ENCODE measurements around the gene ZHX3.
"Not testable (repeated sequence)": the region's sequence is repeated elsewhere in the genome, so short reads cannot be mapped to it uniquely, and the experiment has no call there.

Gene ZHX3

GRCh38 chr20:41261260-41261659 lies 56.3 kb downstream of the ZHX3 start:
- no peak for DNase-seq (ENCODE audit: low read depth in 3 of 3, low spot score in 1 of 3)

DNA sequence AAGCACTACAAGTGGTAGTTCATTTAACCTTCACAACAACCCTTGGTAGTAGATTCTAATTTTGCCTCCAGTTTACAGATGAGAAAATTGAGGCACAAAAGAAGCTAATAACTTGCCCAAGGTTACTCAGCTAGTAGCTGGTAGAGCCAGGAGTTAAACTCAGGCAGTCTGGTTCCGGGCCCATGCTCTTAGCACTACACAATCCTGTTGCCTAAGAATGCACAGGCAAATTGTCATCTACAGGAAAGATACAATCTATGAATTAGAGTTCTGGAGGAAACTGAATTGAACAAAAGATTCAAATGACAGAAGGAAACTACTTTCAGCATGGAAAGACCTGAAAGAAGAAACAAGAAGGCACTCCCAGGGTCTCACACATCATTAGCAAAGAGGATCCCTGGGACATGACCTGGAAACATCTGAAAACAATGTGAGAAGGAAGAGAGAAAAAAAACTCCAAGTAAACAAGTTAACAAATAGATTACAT lies 56.8 kb downstream of the ZHX3 start:
- no peak for DNase-seq (ENCODE audit: low read depth in 3 of 3, low spot score in 1 of 3)

GRCh38 chr20:41259309-41259708 lies 58.2 kb downstream of the ZHX3 start:
- no peak for DNase-seq (ENCODE audit: low read depth in 3 of 3, low spot score in 1 of 3)

DNA sequence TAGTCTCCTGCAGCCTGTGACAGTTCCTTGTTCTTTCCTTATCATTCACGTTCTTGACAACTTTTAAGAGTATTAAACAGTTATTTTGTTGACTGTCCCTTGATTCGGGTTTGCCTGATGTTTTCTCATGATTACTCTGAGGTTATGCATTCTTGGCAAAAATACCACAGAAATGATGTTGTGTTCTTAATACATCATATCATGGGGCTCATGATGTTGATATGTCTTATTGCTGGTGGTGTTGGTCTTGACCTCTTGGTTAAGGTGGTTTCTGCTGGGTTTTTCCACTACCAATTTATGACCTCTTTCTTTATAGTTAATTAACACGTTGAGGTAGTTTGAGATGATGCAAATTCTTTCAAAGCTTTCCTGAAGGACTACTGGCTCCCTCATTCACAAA lies 59.1 kb downstream of the ZHX3 start:
- DNase-seq (ENCODE audit: low read depth in 3 of 3, low spot score in 1 of 3) = no peak

DNA sequence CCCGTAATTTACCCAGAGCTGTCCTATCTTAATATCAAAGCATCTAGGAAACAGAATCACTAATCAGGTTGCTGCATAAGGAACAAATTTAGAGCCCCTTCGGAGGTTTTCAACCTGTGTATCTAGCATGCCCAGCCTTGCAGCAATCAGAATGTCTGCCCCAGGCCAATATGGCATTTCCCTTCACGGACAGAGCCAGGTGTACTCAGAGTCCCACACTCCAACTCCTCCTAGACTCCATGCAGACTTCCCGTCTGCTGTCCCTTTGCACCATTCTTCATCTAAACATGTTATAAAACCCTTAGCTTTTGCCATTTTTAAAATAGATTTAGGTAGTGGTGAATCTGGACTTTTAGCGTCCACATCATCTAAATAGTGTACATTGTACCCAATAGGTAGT lies 61.0 kb downstream of the ZHX3 start:
- no peak for DNase-seq (ENCODE audit: low read depth in 3 of 3, low spot score in 1 of 3)

DNA sequence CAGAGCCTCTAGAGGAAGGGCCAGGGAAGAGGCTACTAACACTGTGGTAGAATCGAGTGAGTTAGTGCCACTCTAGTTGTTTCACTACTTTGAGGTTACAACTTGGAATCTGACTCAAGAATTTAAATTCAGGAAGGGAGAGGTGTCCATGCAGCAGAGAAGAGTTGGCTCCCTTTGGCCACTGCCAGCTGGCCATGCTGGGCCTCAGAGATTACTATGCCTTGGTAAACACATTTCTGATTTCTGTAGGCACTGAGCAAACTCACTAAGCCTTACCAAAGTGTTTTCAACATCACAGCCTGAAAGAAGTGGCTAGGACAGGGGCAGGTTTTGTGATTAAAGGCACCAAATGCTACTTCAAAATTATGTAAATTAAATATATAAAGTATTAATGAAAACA lies 61.9 kb downstream of the ZHX3 start:
- DNase-seq (ENCODE audit: low read depth in 3 of 3, low spot score in 1 of 3) = no peak

- DNase-seq (ENCODE audit: low read depth in 3 of 3, low spot score in 1 of 3) = no peak
Measured at GRCh38 chr20:41249411-41250281, 67.9 kb downstream of the ZHX3 start.

GRCh38 chr20:41248368-41249024 lies 69.0 kb downstream of the ZHX3 start:
- DNase-seq (ENCODE audit: low read depth in 3 of 3, low spot score in 1 of 3) = no peak

DNA sequence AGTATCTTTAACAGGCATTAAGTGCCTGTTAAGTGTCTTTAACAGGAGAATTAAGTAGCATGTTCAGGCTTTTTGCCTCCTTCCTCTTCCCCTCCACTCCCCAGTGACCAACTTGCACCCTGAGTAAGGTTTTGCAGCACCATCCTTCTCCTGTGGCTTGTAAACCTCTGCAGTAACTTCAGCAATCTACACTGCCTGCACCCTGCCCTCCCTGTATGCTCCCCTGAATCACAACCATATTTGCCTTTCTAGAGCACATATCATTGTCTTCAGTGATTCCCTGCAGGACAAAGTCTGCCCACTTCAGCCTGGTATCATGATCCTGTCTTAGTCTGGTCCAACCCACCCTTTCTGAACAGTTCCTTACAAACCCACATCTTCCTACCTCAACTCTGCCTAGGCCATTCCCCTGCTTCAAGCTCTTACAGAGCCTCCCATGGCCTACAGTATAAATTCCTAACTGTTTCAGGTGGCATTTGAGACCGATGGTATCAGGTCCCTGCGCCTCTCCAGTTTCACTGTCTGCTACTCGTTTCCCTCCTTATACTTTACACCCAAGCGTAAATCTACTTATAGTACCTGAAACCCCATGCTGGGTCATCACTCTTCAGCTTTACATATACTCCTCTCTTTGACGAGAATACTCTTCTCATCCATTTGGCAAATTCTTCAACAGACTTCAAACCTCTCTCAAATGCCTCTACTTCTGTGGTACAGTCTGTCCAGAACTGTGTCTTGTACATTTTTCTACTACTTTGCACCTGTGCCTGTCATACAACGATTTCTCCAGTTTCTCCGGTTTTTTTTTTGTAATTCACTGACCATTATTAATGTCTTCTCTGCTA lies 69.8 kb downstream of the ZHX3 start:
- no peak for DNase-seq (ENCODE audit: low read depth in 3 of 3, low spot score in 1 of 3)

DNA sequence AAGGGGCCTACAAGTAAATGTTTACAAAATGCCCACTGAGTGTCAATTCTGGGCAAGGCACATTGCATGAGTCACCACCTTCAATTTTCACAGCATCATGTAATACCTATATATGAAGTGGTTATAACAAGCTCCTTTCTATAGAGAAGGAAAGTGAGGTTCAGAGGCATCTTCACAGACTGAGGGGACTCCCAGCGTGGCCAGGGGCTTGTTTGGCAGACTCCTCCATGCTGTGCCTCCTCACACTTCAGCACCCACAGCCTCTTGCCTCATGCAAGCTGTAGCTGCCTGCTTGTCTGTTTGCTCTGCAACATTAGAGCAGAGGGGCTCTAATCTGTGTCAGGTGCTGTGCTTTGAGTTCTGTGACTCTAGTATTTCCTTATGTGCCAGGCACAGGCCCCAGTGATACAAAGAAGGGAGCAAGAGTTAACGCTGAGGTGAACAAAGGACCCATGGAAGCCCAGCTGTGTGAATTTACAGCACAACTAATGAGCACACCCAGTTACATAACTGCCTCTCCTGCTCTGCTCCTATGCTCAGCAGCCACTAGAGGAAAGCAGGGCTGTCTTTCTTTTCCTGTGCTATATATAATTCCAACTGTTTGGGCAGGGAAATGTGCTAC lies 72.3 kb downstream of the ZHX3 start:
- DNase-seq (ENCODE audit: low read depth in 3 of 3, low spot score in 1 of 3) = no peak

GRCh38 chr20:41242807-41243206 lies 74.7 kb downstream of the ZHX3 start:
- DNase-seq (ENCODE audit: low read depth in 3 of 3, low spot score in 1 of 3) = no peak

- DNase-seq (ENCODE audit: low read depth in 3 of 3, low spot score in 1 of 3) = no peak
Measured at GRCh38 chr20:41242352-41242751, 75.2 kb downstream of the ZHX3 start.

GRCh38 chr20:41237233-41237632 lies 80.3 kb downstream of the ZHX3 start:
- DNase-seq (ENCODE audit: low read depth in 3 of 3, low spot score in 1 of 3) = not testable (repeated sequence)

- DNase-seq (ENCODE audit: low read depth in 3 of 3, low spot score in 1 of 3) = not testable (repeated sequence)
Measured at GRCh38 chr20:41236818-41237217, 80.7 kb downstream of the ZHX3 start.

DNA sequence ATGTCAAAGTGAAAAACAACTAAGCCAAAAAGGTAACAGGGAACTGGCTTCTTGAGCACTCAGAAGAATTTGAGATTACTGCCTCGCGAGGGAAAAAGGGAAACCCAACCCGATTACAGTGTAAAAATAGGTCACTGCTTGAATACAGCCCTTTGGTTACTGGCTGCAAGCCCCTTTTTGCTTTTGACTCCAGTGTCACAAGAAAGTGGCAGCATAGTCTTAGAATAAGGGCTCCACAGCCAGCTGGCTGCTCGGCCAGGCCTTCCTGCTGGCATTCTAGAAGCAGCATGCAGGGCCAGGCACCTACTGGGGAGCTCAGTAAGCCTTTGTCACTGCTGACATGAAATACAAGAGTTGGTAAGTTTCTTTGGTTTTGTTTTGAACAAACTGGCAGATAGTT lies 83.0 kb downstream of the ZHX3 start:
- DNase-seq (ENCODE audit: low read depth in 3 of 3, low spot score in 1 of 3) = no peak

GRCh38 chr20:41234041-41234440 lies 83.5 kb downstream of the ZHX3 start:
- no peak for DNase-seq (ENCODE audit: low read depth in 3 of 3, low spot score in 1 of 3)

GRCh38 chr20:41232973-41233926 lies 84.3 kb downstream of the ZHX3 start:
- DNase-seq (ENCODE audit: low read depth in 3 of 3, low spot score in 1 of 3) = no peak

DNA sequence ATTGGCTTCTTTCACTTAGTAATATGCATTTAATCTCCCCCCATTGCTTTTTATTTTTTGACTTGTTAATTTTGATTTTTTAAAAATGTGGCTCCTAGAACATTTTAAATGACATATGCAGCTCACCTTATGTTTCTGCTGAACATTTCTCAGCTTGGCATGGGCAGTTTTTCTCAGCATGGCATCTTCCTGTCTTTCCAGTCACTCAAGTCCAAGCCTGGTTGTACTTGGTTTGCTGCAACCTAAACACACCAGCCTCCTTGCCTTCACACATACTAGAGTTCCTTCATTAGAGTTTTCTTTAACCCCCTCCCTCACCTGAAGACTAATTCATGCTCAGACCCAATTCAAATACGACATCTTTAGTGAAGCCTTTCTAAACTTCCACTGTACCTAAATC lies 86.4 kb downstream of the ZHX3 start:
- DNase-seq (ENCODE audit: low read depth in 3 of 3, low spot score in 1 of 3) = no peak

GRCh38 chr20:41230136-41230535 lies 87.4 kb downstream of the ZHX3 start:
- no peak for DNase-seq (ENCODE audit: low read depth in 3 of 3, low spot score in 1 of 3)

DNA sequence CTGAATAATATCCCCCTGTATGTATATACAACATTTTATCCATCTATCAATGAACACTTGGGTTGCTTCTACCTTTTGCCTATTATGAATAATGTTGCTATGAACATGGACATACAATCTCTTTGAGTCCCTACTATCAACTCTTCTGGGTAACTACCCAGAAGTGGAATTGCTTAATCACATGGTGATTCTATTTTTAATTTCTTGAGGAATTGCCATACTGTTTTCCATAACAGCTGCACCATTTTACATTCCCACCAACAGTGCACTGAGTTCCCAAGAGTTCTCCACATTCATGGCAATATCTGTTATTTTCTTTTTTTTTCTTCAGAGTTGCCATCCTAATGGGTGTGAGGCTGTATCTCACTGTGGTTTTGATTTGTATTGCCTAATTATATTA lies 88.3 kb downstream of the ZHX3 start:
- no peak for DNase-seq (ENCODE audit: low read depth in 3 of 3, low spot score in 1 of 3)
